Left renal pelvis (tissue), 4 donors: ENCODE results near the gene MAPKAP1. TPM values are rescaled to one million over a fixed set of nuclear protein-coding genes. Genes with fewer than 3 reads are reported as not detected.
A peak's percentile ranks its signal among the peaks of the same experiment; 100 is the strongest.
"Not testable (repeated sequence)": the region's sequence is repeated elsewhere in the genome, so short reads cannot be mapped to it uniquely, and the experiment has no call there.

Experiments used
- DNase-seq, 4 donors: peaks; one replicate each; pipeline ENCODE4 v3.0.0-alpha.2; 2013; ENCODE audit warnings: low read depth in 4 of 4, low spot score in 3 of 4
- polyA plus RNA-seq, 4 donors: library from polyadenylated mRNA; unstranded; fragments of 120-200 nt; gene quantifications; one replicate each; pipeline ENCODE4 v1.2.1, GENCODE V29; 2013; ENCODE audit not compliant: insufficient read length in 4 of 4

The MAPKAP1 gene
- polyA plus RNA-seq, 4 donors: 68.0 to 87.6 (median 72.8) TPM

GRCh38 chr9:125572461-125572860 is 134.5 kb downstream of the MAPKAP1 start:
- not testable (repeated sequence) for DNase-seq

GRCh38 chr9:125571824-125572223 is 135.2 kb downstream of the MAPKAP1 start:
- not testable (repeated sequence) for DNase-seq

- DNase-seq: no peak
Observed at GRCh38 chr9:125570246-125570645, 136.8 kb downstream of the MAPKAP1 start.

GRCh38 chr9:125568621-125569020 is 138.4 kb downstream of the MAPKAP1 start:
- no peak for DNase-seq

GRCh38 chr9:125566051-125566450 is 141.0 kb downstream of the MAPKAP1 start:
- DNase-seq: not testable (repeated sequence)

GRCh38 chr9:125565126-125565525 is 141.9 kb downstream of the MAPKAP1 start:
- DNase-seq: no peak

- no peak for DNase-seq
Observed at GRCh38 chr9:125564631-125565030, 142.4 kb downstream of the MAPKAP1 start.

GRCh38 chr9:125561509-125562148 is 145.4 kb downstream of the MAPKAP1 start:
- DNase-seq: no peak

- DNase-seq: no peak
Observed at GRCh38 chr9:125559894-125560293, 147.1 kb downstream of the MAPKAP1 start.

GRCh38 chr9:125559194-125559593 is 147.8 kb downstream of the MAPKAP1 start:
- no peak for DNase-seq

GRCh38 chr9:125558453-125559092 is 148.4 kb downstream of the MAPKAP1 start:
- DNase-seq: peak in 1 of 4 donors; percentile 64

GRCh38 chr9:125556046-125556721 is 150.8 kb downstream of the MAPKAP1 start:
- DNase-seq: no peak

- no peak for DNase-seq
Observed at GRCh38 chr9:125554726-125555125, 152.3 kb downstream of the MAPKAP1 start.

- no peak for DNase-seq
Observed at GRCh38 chr9:125551781-125552180, 155.2 kb downstream of the MAPKAP1 start.

- no peak for DNase-seq
Observed at GRCh38 chr9:125549891-125550885, 156.8 kb downstream of the MAPKAP1 start.

GRCh38 chr9:125549465-125549871 is 157.5 kb downstream of the MAPKAP1 start:
- no peak for DNase-seq

GRCh38 chr9:125549039-125549438 is 158.0 kb downstream of the MAPKAP1 start:
- DNase-seq: no peak

GRCh38 chr9:125548141-125548540 is 158.9 kb downstream of the MAPKAP1 start:
- no peak for DNase-seq

- no peak for DNase-seq
Observed at GRCh38 chr9:125547368-125547767, 159.6 kb downstream of the MAPKAP1 start.

- DNase-seq: no peak
Observed at GRCh38 chr9:125545845-125546244, 161.2 kb downstream of the MAPKAP1 start.
